GM12865 (cell line): ENCODE measurements around the gene PCDH17.

ENCODE experiments used
- DNase-seq: peaks from one replicate; pipeline ENCODE4 v3.0.0; 2010; ENCODE audit warnings: low read depth
- H3K4me3 ChIP-seq: 2 replicates; pipeline ENCODE4 v1.5.1; 2011; ENCODE audit warnings: mild to moderate bottlenecking, low read depth, low read length, control low read depth
- TF ChIP-seq, protein P1 (sequence below): IDR thresholded peaks from 2 replicates; pipeline ENCODE4 v1.5.1; 2011; ENCODE audit warnings: low read length, control low read depth, low read depth, inconsistent platforms; ENCODE audit not compliant: insufficient read depth; ENCODE audit errors: missing control alignments

Gene PCDH17

GRCh38 chr13:57604442-57604841, 27.1 kb upstream of the PCDH17 start:
- no peak for DNase-seq
- TF ChIP-seq, protein P1, sequence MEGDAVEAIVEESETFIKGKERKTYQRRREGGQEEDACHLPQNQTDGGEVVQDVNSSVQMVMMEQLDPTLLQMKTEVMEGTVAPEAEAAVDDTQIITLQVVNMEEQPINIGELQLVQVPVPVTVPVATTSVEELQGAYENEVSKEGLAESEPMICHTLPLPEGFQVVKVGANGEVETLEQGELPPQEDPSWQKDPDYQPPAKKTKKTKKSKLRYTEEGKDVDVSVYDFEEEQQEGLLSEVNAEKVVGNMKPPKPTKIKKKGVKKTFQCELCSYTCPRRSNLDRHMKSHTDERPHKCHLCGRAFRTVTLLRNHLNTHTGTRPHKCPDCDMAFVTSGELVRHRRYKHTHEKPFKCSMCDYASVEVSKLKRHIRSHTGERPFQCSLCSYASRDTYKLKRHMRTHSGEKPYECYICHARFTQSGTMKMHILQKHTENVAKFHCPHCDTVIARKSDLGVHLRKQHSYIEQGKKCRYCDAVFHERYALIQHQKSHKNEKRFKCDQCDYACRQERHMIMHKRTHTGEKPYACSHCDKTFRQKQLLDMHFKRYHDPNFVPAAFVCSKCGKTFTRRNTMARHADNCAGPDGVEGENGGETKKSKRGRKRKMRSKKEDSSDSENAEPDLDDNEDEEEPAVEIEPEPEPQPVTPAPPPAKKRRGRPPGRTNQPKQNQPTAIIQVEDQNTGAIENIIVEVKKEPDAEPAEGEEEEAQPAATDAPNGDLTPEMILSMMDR, result no peak
- no peak overlapping the region for H3K4me3 ChIP-seq

- TF ChIP-seq, protein P1, result no peak
- DNase-seq, result no peak
- H3K4me3 ChIP-seq, result no peak overlapping the region
Measured at GRCh38 chr13:57611969-57612368, 19.6 kb upstream of the PCDH17 start.

DNA sequence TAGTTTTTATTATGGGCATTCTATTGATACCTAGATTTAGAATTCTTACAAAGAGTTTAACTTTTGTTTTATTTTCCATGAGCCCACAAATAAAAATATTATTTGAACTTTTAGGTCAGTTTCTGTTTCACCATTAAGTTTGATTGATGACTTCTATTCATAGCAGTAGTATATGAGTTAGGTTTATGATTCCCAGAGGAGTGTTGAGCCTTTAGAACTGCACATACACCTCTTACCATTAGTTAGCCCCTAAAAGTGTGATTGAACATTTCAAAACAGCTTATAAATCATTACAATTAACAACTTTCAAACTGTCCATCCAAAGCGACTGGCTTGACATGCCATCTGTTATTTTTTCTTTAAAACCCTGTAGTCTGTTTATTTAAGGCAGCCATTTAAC, 19.0 kb upstream of the PCDH17 start:
- no peak for DNase-seq
- TF ChIP-seq, protein P1, result no peak
- H3K4me3 ChIP-seq, result no peak overlapping the region

DNA sequence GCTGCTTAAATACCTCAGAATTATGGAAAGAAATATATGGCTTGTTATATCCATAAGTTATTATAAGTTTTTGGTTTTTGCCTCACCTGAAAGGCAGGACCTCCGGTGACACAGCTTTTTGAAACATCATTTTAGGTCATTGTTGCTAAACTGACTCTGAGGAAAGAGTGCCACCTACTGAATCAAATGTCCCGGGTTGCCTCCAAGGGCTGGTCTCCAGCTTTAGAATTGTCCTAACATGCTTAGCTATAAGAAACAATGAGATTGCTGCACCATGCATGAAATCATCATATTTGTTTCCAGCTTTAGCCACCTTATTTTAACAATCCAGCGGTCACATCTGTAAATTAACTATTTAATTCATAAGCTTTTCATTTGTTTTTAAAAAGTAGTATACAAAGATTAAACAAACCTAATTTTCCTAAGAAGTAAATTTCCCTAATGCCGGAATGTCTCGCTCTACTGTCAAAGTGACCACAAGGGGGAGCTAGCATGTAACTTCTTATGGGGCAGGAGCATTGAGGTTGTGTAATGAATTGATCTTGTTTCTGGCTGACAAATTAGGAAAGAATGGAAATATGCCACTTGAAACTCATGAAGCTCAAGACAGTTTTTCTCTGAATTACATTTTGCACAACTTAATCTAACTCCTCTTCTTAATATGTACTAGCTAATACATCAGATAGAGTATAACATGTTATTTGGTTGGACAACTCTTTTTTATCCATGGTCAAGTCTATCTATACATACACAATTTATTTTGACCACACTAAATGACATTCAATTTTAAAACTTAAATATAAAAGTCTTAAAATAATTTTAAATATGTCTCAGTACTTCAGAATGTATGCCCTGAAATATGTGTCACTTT, 6.7 kb upstream of the PCDH17 start:
- peak; percentile 47 for DNase-seq
- H3K4me3 ChIP-seq, result no peak overlapping the region
- TF ChIP-seq, protein P1, result peak; percentile 64

- no peak overlapping the region for H3K4me3 ChIP-seq
- peak; percentile 11 for DNase-seq
- TF ChIP-seq, protein P1, result peak; percentile 36
Measured at GRCh38 chr13:57627663-57628062, 3.9 kb upstream of the PCDH17 start.

GRCh38 chr13:57629391-57629804, 2.1 kb upstream of the PCDH17 start:
- TF ChIP-seq, protein P1, result no peak
- no peak overlapping the region for H3K4me3 ChIP-seq
- DNase-seq, result no peak
